Measurements from ENCODE around the gene KCNK18. TPM values are rescaled to one million over a fixed set of nuclear protein-coding genes. Genes with fewer than 3 reads are reported as not detected.

KCNK18 gene
- total and polyA plus RNA-seq, 2 of the 8 experiments (the other 6 are each of a cell fraction or from before 2014, with no cell fraction given): not detected

DNA sequence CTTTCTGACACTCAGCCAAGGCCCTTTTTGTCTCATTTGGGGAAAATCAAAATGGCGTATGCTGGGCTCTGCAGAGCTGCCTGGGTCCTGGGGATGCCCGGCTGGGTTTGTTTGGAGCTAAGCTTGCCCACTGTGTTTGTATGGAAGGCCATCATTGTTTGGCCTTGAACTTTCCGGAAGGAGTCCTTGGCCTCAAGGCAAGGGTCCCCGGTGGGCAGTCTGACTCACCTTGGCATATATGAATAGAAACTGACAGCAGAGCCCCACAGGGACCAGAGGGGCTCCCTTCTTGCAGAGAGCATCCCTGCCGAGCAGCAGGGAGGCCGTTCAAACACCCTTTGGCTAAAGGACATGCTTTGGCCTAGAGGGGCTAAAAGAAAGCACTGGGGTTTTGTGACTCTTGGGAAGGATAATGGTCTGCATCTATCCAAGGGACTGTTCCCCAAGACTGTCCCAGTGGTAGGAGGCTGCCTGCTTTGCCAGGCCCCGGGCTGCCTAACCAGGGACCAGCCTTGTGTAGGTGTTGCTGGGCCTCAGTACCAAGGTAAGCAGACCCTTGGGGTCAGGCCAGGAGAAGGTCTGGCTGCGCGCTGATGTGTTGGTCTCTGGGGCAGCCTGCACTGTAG is 58.7 kb downstream of the KCNK18 start (continued):
- no peak for TF ChIP-seq RBBP5 (IDR thresholded peaks at IDR 0.05; ENCODE audit: borderline replicate concordance, low read depth, low read length)
- TF ChIP-seq CEBPB (IDR thresholded peaks at IDR 0.05; ENCODE audit: low read depth, low read length): no peak
- TF ChIP-seq, protein P1, sequence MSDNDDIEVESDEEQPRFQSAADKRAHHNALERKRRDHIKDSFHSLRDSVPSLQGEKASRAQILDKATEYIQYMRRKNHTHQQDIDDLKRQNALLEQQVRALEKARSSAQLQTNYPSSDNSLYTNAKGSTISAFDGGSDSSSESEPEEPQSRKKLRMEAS (IDR thresholded peaks at IDR 0.05): no peak
- no peak for TF ChIP-seq SIN3A (conservative IDR thresholded peaks at IDR 0.05 in 1 of 2, IDR thresholded peaks at IDR 0.05 in 1 of 2; ENCODE audit: low read depth in 1 of 2, low read length in 2 of 2)

Data from H1 (cell line).